ENCODE results near the gene PCBP4.

PCBP4 gene

GRCh38 chr3:51955175-51955892, 11.9 kb downstream of the PCBP4 start, which contains the start of gene GPR62:
TSS of gene GPR62 (plus strand) at chr3:51955381. CDS start at chr3:51955653, 272 bp downstream.
- no peak for DNase-seq (ENCODE audit: low spot score)

- no peak for DNase-seq (ENCODE audit: low spot score)
Measured at GRCh38 chr3:51954713-51955112, 12.5 kb downstream of the PCBP4 start.

GRCh38 chr3:51954105-51954504, 13.1 kb downstream of the PCBP4 start:
- DNase-seq (ENCODE audit: low spot score): no peak

GRCh38 chr3:51953445-51953844, 13.8 kb downstream of the PCBP4 start:
- no peak for DNase-seq (ENCODE audit: low spot score)

- no peak for DNase-seq (ENCODE audit: low spot score)
Measured at GRCh38 chr3:51950899-51951298, 16.4 kb downstream of the PCBP4 start.

- DNase-seq (ENCODE audit: low spot score): no peak
Measured at GRCh38 chr3:51949121-51949520, 18.1 kb downstream of the PCBP4 start.

GRCh38 chr3:51948016-51948580, 19.2 kb downstream of the PCBP4 start:
- DNase-seq (ENCODE audit: low spot score): no peak

- DNase-seq (ENCODE audit: low spot score): no peak
Measured at GRCh38 chr3:51947215-51947900, 19.9 kb downstream of the PCBP4 start.

- DNase-seq (ENCODE audit: low spot score): no peak
Measured at GRCh38 chr3:51946796-51947195, 20.5 kb downstream of the PCBP4 start.

- no peak for DNase-seq (ENCODE audit: low spot score)
Measured at GRCh38 chr3:51945926-51946705, 21.1 kb downstream of the PCBP4 start.

- no peak for DNase-seq (ENCODE audit: low spot score)
Measured at GRCh38 chr3:51945031-51945840, 22.0 kb downstream of the PCBP4 start.

- no peak for DNase-seq (ENCODE audit: low spot score)
Measured at GRCh38 chr3:51944451-51945021, 22.7 kb downstream of the PCBP4 start.

GRCh38 chr3:51943451-51944391, 23.5 kb downstream of the PCBP4 start:
- no peak for DNase-seq (ENCODE audit: low spot score)

- peak; percentile 55 for DNase-seq (ENCODE audit: low spot score)
Measured at GRCh38 chr3:51942603-51943450, 24.4 kb downstream of the PCBP4 start.

- peak; percentile 99 for DNase-seq (ENCODE audit: low spot score)
Measured at GRCh38 chr3:51941798-51942602, 25.3 kb downstream of the PCBP4 start, which contains the start of the genes PARP3 and RRP9. TSS of gene PARP3 (plus strand) at chr3:51942363. CDS start at chr3:51943356, 993 bp downstream. TSS of gene RRP9 (minus strand) at chr3:51941904. CDS start at chr3:51941867, 37 bp downstream.

- peak; percentile 43 for DNase-seq (ENCODE audit: low spot score)
Measured at GRCh38 chr3:51941463-51941797, 25.8 kb downstream of the PCBP4 start.

GRCh38 chr3:51940648-51941462, 26.4 kb downstream of the PCBP4 start:
- no peak for DNase-seq (ENCODE audit: low spot score)

Measured in HuH-7 (cell line).